NCI-H1694 treated with DMSO at 0.1 percent for 48 hours (cell line): ENCODE data around the gene SLC15A5.

ENCODE experiments used
- DNase-seq: peaks from one replicate; lab custom pipeline; 2025; lab: John Stamatoyannopoulos, UW

The SLC15A5 gene

GRCh38 chr12:16261944-16262475 lies 15.5 kb downstream of the SLC15A5 start:
- no peak for DNase-seq

GRCh38 chr12:16260206-16260605 lies 17.3 kb downstream of the SLC15A5 start:
- DNase-seq: no peak

GRCh38 chr12:16258963-16259362 lies 18.5 kb downstream of the SLC15A5 start:
- no peak for DNase-seq

DNA sequence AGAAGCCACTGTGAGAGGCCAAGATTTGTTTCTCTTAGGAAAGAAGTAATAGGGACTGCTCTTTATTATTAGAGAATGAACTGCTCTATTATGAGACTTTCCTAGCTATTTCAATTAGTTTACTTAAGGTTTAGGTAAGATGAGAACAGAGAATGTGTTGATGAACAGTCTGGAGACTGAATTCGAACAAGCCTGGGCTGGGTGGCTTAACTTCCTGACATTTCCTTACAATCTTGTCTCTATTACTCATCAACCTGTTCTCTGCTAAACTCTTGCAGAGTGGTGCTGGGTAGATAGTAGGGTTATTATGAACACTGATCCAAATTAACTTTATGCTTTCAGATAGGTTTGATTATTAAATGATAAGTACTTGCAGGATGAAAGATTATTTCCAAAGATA lies 31.2 kb downstream of the SLC15A5 start:
- no peak for DNase-seq

DNA sequence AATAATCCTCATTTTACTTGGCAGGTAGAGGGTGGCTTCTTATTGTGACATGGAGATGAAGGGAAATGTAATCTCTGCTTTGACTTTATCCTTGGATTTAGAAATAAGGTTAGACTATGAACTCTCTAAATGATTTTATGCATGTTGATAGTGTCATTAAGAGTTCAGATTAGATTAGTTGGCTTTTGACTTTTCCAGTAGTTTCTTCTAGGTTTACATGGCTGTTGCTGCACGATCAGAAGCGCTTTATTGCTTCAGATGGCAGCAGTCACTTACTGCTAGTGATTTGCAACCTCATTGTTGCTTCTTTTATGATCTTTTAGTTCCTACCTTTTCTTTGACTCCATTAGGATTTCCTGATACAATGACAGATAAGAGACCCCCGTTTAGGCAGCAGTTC lies 32.3 kb downstream of the SLC15A5 start:
- no peak for DNase-seq

- no peak for DNase-seq
Measured at GRCh38 chr12:16243487-16244412, 33.7 kb downstream of the SLC15A5 start.

GRCh38 chr12:16241346-16241745 lies 36.1 kb downstream of the SLC15A5 start:
- DNase-seq: no peak

DNA sequence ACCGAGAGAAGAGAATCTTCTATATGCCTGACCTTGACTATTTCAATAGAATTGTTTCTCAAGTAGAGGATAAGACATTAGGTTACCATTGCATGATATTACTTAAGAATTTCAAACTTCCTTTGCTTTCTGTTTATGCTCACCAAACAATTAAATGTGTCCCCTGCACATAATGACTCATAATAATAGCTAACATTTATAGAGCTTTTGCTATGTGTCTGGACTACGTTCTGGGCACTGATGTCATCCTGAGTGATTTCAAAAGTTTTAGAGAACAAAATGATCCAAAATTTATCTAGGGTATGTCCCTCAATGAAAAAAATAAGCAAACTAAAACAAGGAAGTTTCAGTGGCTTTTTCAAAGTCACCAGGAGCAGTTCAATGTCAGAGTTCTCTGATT lies 38.8 kb downstream of the SLC15A5 start:
- DNase-seq: no peak

DNA sequence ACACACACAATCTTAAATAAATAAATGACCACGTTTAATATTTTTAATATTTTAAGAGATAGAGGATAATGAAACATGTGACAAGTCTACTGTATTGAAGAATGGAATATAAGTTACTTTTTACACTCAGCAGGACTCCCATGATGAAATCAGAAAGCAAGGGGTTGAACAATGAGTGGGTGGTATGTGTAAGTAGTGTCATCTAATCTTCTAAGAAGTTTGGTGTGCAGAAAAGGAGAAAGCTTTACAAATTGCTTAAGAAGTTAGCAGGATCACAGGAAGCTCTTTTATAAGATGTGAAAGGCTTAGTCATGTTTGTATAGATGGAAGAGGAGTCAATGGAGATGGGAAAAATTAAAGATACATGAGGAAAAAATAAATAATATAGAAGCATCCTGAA lies 47.8 kb downstream of the SLC15A5 start:
- DNase-seq: no peak

DNA sequence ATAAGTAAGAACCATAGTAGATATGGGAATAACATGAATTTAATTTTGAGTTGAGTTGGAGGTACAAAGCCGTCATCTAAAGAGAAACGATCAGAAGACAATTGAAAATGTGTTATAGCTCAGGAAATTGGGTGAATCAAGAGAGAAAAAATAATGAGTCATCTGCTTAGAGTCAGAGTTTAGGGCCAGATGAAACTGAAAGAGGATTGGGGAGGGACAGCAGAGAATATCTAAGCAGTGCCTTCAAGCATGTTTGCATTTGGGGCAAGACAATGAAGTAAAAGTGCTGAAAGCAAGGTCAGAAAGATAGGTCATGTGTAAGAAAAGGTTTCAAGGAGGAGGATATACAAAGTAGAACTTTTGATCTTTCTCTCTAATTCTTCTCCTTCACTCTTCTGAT lies 49.4 kb downstream of the SLC15A5 start:
- no peak for DNase-seq

DNA sequence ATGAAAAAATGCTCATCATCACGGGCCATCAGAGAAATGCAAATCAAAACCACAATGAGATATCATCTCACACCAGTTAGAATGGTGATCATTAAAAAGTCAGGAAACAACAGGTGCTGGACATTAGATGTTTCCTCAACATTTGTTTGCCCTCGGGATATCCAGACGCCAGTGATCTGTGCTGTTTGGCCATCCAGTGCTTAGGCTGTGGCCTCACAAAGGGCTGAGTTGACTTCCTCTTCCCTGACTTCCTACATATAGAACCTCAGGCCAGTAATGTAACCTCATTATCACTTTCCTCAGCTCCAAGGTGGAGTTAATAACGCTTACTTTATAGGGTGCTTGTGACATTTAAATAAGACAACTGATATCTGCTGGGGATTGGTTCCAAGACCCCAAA lies 51.8 kb downstream of the SLC15A5 start:
- no peak for DNase-seq

DNA sequence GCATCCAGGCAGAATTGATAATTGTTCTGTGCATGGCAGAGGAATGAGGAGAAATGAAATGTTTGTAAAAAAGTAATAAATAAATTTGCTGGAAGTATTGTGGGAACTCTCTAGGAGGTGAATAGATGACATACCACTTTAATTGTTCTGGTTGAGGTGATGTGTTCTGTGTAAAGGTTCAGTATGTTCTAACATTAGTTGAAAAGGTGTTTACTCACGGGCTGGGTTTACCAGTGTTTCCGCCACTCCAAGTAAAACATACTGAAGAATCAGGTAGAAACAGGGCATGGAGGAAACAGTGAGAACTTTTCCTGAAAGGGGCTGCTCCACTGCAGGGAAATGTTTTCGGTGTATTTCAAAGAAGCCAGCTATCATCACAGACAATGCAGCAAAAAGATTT lies 53.3 kb downstream of the SLC15A5 start:
- no peak for DNase-seq

DNA sequence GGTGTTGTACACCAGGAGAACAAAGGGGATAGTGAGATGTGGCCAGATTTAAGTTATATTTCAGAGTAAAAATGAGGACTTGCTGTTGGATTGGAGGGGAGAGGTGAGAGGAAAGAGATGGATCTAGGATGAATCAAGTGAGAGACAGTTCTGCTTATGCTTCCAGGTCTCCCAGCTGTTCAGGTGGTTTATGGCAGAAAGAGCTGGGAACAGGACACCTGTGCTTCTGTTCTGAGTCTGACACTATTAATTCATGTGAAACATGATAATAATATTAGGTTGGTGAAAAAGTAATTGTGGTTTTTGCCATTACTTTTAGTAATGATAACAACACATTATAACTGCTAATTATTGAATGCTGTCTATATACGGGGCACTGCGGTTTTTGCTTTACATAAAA lies 55.7 kb downstream of the SLC15A5 start:
- DNase-seq: no peak

DNA sequence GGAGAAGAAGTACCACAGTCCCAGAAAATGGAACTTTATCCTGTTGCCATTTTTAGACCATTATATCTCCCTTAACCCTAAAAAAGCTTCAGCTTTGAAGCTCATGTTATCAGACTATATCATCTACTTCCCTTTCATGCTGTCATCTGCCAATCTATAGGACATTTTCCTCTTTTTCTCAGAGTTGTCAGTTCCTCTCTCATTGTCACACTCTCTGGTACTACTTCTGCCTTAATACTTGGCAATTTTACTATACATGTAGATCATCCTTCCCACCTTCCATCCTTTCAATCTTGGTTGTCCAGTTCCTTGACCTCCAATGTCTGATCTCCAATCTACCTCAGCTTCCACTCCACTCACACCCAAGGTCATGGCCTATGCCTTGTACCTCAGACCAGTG lies 57.4 kb downstream of the SLC15A5 start:
- DNase-seq: no peak

DNA sequence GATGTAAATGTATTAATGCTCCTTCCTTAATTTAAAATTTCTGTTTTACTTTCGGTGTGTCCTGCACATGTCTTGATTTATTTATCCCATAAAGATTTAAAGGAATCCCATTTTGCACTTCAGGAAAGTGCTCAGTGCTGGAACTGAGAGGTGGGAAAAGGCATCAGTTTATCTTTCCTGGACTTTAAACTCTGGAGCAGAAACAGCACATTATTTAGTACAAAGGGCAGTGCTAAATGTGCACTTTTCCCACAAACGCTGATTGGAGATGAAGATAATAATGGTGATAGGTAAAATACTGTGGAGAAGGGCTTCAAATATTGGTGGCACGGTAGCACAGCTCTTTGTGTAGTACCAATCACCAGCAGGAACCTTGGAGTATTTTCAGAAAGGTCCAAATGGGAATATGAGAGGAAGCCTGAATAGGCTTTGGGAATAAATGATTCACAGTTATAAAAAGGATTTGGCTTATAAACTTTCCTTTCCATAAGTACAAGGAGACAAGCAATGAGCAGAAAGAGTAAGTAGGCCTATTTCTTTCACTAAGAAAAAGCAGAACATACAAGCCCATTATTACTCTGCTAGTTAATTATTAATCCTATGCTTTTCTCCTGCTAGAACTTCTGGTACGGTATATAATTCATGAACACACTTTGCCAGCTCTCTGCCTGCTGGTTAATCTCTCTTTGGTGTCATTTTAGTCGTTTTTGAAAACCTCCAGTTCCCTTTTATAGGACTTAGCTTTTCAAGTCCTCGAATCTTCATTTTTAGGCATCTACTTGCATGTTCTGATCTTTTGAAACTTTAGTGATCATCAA lies 58.3 kb downstream of the SLC15A5 start:
- no peak for DNase-seq

DNA sequence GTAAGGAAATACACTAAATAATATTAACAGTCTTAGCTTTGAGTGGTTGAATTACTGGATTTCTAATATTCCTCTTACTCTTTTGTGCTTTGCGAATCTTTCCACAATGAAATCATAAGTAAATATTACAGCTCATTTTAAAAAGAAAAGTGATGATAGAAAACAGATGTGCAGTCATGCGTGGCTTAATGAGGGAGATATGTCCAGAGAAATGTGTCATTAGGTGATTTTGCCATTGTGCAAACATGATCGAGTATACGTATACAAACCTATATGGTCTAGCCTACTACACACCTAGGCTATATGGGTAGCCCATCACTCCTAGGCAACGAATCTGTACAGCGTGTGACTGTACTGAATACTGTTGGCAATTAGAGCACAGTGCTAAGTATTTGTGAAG lies 59.3 kb downstream of the SLC15A5 start:
- DNase-seq: no peak

DNA sequence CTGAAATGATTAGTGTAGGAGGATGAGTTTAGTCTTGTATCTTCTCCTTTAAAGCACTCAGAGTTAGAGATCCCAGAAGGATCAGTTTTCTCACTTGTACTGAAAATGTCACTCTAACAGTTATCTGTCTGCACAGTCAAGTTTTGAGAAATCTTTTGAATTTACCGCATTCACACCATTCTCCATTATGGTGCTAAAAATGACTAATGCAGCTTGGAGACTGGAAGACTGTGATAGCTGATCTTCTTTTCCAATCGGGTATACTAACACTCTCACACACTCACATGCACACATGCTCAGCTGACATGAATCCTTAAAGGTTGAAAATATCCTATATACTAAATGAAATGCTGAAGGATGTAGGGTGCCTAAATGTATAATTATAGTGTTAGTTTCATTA lies 65.8 kb downstream of the SLC15A5 start:
- no peak for DNase-seq

GRCh38 chr12:16198884-16199283 lies 78.6 kb downstream of the SLC15A5 start:
- no peak for DNase-seq

- no peak for DNase-seq
Measured at GRCh38 chr12:16197600-16197999, 79.9 kb downstream of the SLC15A5 start.

DNA sequence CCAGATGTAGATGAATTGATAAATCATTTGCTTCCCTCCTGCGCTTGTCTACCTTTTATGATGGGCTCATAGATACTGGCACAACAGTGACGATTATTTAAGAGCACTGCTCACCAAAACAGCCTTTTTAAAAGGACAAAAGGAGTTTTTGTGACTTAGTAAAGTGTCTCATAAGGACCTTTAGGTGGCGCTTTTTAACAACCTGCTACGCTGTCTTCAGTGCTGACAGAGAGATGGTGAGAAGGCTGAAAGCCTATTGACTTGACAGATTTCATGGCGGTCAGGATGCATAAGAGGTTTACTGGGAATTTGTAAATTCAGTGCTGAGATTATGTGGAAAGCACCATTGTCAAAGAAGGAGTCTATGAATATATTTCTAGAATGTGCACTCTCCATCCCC lies 87.6 kb downstream of the SLC15A5 start:
- DNase-seq: peak; percentile 38

DNA sequence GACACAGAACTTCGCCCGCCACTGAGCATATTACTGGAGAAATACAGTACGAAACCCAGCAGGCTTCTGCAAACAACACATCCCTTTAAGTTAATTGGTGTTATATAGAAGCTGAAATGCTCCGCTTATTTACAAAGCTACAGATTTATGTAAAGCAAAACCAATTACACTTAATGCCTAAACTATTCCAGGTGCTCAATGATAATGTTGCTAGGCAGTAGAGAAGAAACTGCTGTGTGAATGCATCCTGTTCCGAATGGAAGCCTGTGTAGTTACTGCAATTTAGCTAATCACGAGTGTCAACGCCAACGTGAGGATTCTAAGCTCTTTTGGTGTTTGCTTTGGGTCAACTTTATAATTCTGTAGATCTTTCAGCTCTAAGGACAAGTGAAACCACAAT lies 89.8 kb downstream of the SLC15A5 start:
- DNase-seq: no peak

- DNase-seq: no peak
Measured at GRCh38 chr12:16184681-16185080, 92.8 kb downstream of the SLC15A5 start.

GRCh38 chr12:16183541-16183940 lies 93.9 kb downstream of the SLC15A5 start:
- no peak for DNase-seq
